Smooth muscle cell of the brain vasculature (primary cell): Measurements from ENCODE around the gene SLC22A3.
"Not testable (repeated sequence)": the region's sequence is repeated elsewhere in the genome, so short reads cannot be mapped to it uniquely, and the experiment has no call there.

ENCODE experiments used
- DNase-seq: peaks from one replicate; pipeline ENCODE4 v3.0.0-alpha.2; 2012; ENCODE audit warnings: low read depth, low spot score

The SLC22A3 gene

GRCh38 chr6:160445130-160445529 is 97.0 kb downstream of the SLC22A3 start:
- no peak for DNase-seq

GRCh38 chr6:160447350-160447749 is 99.2 kb downstream of the SLC22A3 start:
- DNase-seq: no peak

GRCh38 chr6:160449787-160450186 is 101.6 kb downstream of the SLC22A3 start:
- DNase-seq: not testable (repeated sequence)

- DNase-seq: no peak
Observed at GRCh38 chr6:160450849-160451248, 102.7 kb downstream of the SLC22A3 start.

- DNase-seq: no peak
Observed at GRCh38 chr6:160454303-160454702, 106.1 kb downstream of the SLC22A3 start.

GRCh38 chr6:160455081-160455480 is 106.9 kb downstream of the SLC22A3 start:
- DNase-seq: no peak

GRCh38 chr6:160455541-160456213 is 107.5 kb downstream of the SLC22A3 start:
- DNase-seq: peak; percentile 45

GRCh38 chr6:160456214-160456546 is 108.0 kb downstream of the SLC22A3 start:
- no peak for DNase-seq

GRCh38 chr6:160457823-160458222 is 109.6 kb downstream of the SLC22A3 start:
- DNase-seq: no peak

- DNase-seq: no peak
Observed at GRCh38 chr6:160461641-160462040, 113.5 kb downstream of the SLC22A3 start.

GRCh38 chr6:160462116-160462515 is 113.9 kb downstream of the SLC22A3 start:
- no peak for DNase-seq

GRCh38 chr6:160462551-160463109 is 114.5 kb downstream of the SLC22A3 start:
- peak; percentile 44 for DNase-seq

- DNase-seq: no peak
Observed at GRCh38 chr6:160464744-160465143, 116.6 kb downstream of the SLC22A3 start.

- not testable (repeated sequence) for DNase-seq
Observed at GRCh38 chr6:160467261-160467871, 119.2 kb downstream of the SLC22A3 start.

- DNase-seq: no peak
Observed at GRCh38 chr6:160469153-160469552, 121.0 kb downstream of the SLC22A3 start.

GRCh38 chr6:160476056-160476455 is 127.9 kb downstream of the SLC22A3 start:
- not testable (repeated sequence) for DNase-seq

GRCh38 chr6:160477072-160477471 is 128.9 kb downstream of the SLC22A3 start:
- DNase-seq: not testable (repeated sequence)

- DNase-seq: no peak
Observed at GRCh38 chr6:160477901-160478300, 129.7 kb downstream of the SLC22A3 start.

- DNase-seq: no peak
Observed at GRCh38 chr6:160487116-160487515, 138.9 kb downstream of the SLC22A3 start.

GRCh38 chr6:160489091-160489490 is 140.9 kb downstream of the SLC22A3 start:
- DNase-seq: no peak

- no peak for DNase-seq
Observed at GRCh38 chr6:160494576-160494975, 146.4 kb downstream of the SLC22A3 start.

GRCh38 chr6:160500639-160501038 is 152.5 kb downstream of the SLC22A3 start:
- no peak for DNase-seq
